Sigmoid colon (tissue), 7 donors: Measurements from ENCODE around the gene AKR1C2. TPM values are rescaled to one million over a fixed set of nuclear protein-coding genes. Genes with fewer than 3 reads are reported as not detected.

Experiments used
- DNase-seq: peaks from one replicate; pipeline ENCODE4 v3.0.0-alpha.2; 2019
- H3K27ac ChIP-seq, 4 donors: fragments of 200-600 bp; sonication (generic); one replicate each; pipeline ENCODE4 v1.5.1; 2016 to 2019; ENCODE audit warnings: mild to moderate bottlenecking in 1 of 4
- H3K27me3 ChIP-seq, 3 donors: fragments of 200-600 bp; sonication (generic); one replicate each; pipeline ENCODE4 v1.5.1; 2019; ENCODE audit warnings: mild to moderate bottlenecking in 1 of 3
- H3K36me3 ChIP-seq, 4 donors: fragments of 200-600 bp; sonication (generic); one replicate each; pipeline ENCODE4 v1.5.1; 2016 to 2019
- H3K4me1 ChIP-seq, 4 donors: fragments of 200-600 bp; sonication (generic); one replicate each; pipeline ENCODE4 v1.5.1; 2017 to 2019
- H3K4me3 ChIP-seq, 4 donors: fragments of 200-600 bp; sonication (generic); one replicate each; pipeline ENCODE4 v1.5.1; 2017 to 2019; ENCODE audit warnings: mild to moderate bottlenecking in 2 of 4, moderate library complexity in 1 of 4
- H3K9me3 ChIP-seq, 4 donors: fragments of 200-600 bp in 3 of 4; sonication (generic) in 3 of 4; one replicate each; pipeline versions ENCODE4 v1.5.1 to v1.6.1; 2013 to 2019
- EP300 ChIP-seq, 4 donors: sonication (generic); formaldehyde crosslinking; IDR thresholded peaks; one replicate each; pipeline ENCODE4 v1.6.1; 2017; ENCODE audit warnings: antibody characterized with exemption in 4 of 4
- POLR2A ChIP-seq, 2 donors: fragments of 450-650 bp; IDR thresholded peaks; one replicate each; pipeline ENCODE4 v1.6.1; 2016; ENCODE audit warnings: antibody characterized with exemption in 2 of 2, mild to moderate bottlenecking in 2 of 2, moderate library complexity in 2 of 2
- POLR2AphosphoS5 ChIP-seq, 4 donors: sonication (generic); formaldehyde crosslinking; IDR thresholded peaks; one replicate each; pipeline ENCODE4 v1.6.1; 2017; ENCODE audit warnings: antibody characterized with exemption in 4 of 4
- WGBS, 2 donors: extraction: QIAGEN DNeasy Blood & Tissue Kit; methylation state at CpG; one replicate each; pipeline ENCODE4 v1.1.7; 2013; 5-methylcytosine and 5-hydroxymethylcytosine counted together
- intact Hi-C: fragments of 100-400 bp; cut with DNase I; formaldehyde crosslinking; loops from one replicate; pipeline ENCODE4 v1.15.1; 2023
- polyA plus RNA-seq, 3 donors: library from polyadenylated mRNA; stranded (reverse); fragments of 200-250 nt; gene quantifications; one replicate each; pipeline ENCODE4 v1.2.3, GENCODE V29; 2013
- small RNA-seq, 3 donors: library from RNA; depleted of rRNA; stranded (forward); fragments of <200 nt; gene quantifications; one replicate each; pipeline ENCODE3, GENCODE V24; 2016
- total RNA-seq, 4 donors: library from RNA; depleted of rRNA; stranded (reverse); fragments of >200 nt; gene quantifications; one replicate each; pipeline ENCODE4 v1.1.0, GENCODE V29; 2016
- TF ChIP-seq, protein P1 (sequence below), 4 experiments: fragments of 450-650 bp in 3 of 4; fragments of 200-600 bp in 1 of 4; IDR thresholded peaks; one replicate each; pipeline ENCODE4 v1.5.1; 2016 to 2019; ENCODE audit warnings: antibody characterized with exemption in 4 of 4, mild to moderate bottlenecking in 3 of 4, moderate library complexity in 2 of 4
- donor health status: healthy with polysubstance abuse.
- donor health status: Bipolar disorder and iron deficiency.
- donor health status: healthy.

Gene AKR1C2
- total and polyA plus RNA-seq, 7 donors = 3.5 to 101 (median 13.0) TPM

DNA sequence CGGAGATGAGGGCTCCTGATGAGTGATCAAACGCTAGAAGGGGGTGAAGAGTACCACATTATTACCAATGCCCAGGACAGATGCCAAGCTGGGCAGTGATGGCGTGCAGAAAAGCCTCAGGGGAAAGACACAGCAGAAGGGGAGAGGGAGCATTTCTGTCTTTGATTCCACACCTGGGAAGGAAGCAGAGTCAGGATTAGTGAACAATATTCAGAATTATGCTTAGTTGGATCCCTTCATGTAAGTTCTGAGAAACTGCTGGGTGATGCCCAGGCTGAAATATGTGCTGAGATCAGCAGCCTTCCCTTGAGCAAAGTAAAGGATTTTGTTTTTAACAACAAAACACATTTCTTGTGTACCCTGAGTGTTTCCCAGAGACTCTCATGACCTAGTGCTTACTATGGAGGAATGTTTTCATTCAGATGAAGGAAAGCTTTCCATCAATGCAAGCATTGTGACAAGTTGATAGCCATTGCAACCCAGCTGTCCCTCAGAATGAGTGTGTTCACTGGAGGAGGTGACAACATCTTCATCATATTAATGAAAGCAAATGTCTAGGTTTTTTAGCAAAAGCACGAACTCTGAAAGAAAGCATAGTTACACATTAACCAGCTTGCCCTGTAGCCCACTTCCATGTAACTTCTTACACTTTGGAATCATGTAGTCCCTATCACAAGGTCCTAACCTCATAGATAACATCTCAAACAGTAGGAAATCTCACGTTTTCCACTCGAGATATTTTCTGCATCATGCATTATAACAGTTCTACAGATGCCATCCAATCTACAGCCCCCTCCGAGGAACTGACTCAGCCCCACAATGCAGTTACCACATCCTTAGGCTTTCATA lies 64.2 kb downstream of the AKR1C2 start:
- Histone ChIP-seq H3K36me3 (no peaks in the 10 kb centered on the region), H3K4me1 (peaks cover 0 to 30% (median 29%) of the 10 kb centered on the region in 4 donors), H3K4me3 (no peak overlapping the region), H3K27me3 (no peaks in the 10 kb centered on the region), H3K9me3 (no peaks in the 10 kb centered on the region), H3K27ac (no peak overlapping the region)
- 56 to 77% methylated on average over 7 of the region's 7 CpGs for WGBS, 2 donors
- no peak for DNase-seq
- intact Hi-C loops = no loop called here
- TF ChIP-seq, protein P1, sequence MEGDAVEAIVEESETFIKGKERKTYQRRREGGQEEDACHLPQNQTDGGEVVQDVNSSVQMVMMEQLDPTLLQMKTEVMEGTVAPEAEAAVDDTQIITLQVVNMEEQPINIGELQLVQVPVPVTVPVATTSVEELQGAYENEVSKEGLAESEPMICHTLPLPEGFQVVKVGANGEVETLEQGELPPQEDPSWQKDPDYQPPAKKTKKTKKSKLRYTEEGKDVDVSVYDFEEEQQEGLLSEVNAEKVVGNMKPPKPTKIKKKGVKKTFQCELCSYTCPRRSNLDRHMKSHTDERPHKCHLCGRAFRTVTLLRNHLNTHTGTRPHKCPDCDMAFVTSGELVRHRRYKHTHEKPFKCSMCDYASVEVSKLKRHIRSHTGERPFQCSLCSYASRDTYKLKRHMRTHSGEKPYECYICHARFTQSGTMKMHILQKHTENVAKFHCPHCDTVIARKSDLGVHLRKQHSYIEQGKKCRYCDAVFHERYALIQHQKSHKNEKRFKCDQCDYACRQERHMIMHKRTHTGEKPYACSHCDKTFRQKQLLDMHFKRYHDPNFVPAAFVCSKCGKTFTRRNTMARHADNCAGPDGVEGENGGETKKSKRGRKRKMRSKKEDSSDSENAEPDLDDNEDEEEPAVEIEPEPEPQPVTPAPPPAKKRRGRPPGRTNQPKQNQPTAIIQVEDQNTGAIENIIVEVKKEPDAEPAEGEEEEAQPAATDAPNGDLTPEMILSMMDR (IDR thresholded peaks at IDR 0.05) = no peak
- TF ChIP-seq POLR2A (IDR thresholded peaks at IDR 0.05) = no peak
- TF ChIP-seq POLR2AphosphoS5 (IDR thresholded peaks at IDR 0.05) = no peak
- TF ChIP-seq EP300 (IDR thresholded peaks at IDR 0.05) = no peak

Small RNAs within 50 kb of the gene (small RNA-seq; reads per million reads assigned to genes)
- 0 reads per million in 3 donors for gene RF00096

Other genes starting within 250 kb of the AKR1C2 start
- 10 to 100 TPM; 12.0 to 32.5 (median 16.2) TPM for gene AKR1E2, start 177.7 kb downstream of the AKR1C2 start, total RNA-seq
- 1 to 10 TPM in 1 of 3 donors, under 1 TPM in 1, not detected in 1; 0.69 to 1.7 TPM for gene AKR1E2, start 177.7 kb downstream of the AKR1C2 start, polyA plus RNA-seq
- gene AKR1C1, start 40.4 kb downstream of the AKR1C2 start, total RNA-seq = 10 to 100 TPM; 14.6 to 36.7 (median 26.1) TPM
- 10 to 100 TPM in 2 of 3 donors, 1 to 10 TPM in 1; 6.0 to 27.6 (median 22.5) TPM for gene AKR1C1, start 40.4 kb downstream of the AKR1C2 start, polyA plus RNA-seq
- gene AKR1C3, start 90.6 kb upstream of the AKR1C2 start, total RNA-seq = 10 to 100 TPM in 2 of 4 donors, 1 to 10 TPM in 2; 6.1 to 30.5 (median 12.0) TPM
- gene AKR1C3, start 90.6 kb upstream of the AKR1C2 start, polyA plus RNA-seq = 100 to 1,000 TPM; 222 to 365 (median 236) TPM
- gene AKR1C8, start 181.3 kb upstream of the AKR1C2 start, total RNA-seq = not detected
- not detected for gene AKR1C8, start 181.3 kb upstream of the AKR1C2 start, polyA plus RNA-seq
- not detected for gene AKR1C4, start 193.0 kb upstream of the AKR1C2 start, total RNA-seq
- not detected for gene AKR1C4, start 193.0 kb upstream of the AKR1C2 start, polyA plus RNA-seq